Activated CD4-positive, CD25-positive, alpha-beta regulatory T cell treated with anti-CD3 and anti-CD28 coated beads, Interleukin-2, amount 50 U/mL, for 24 hours (primary cell): ENCODE data around the gene CALR3.
"Not testable (repeated sequence)": the region's sequence is repeated elsewhere in the genome, so short reads cannot be mapped to it uniquely, and the experiment has no call there.

Experiments
- ATAC-seq, 2 donors: fragments of 150-1000 bp; cut with Tn5 transposase; one replicate each; pipeline ENCODE4 v1.10.0; 2021; ENCODE audit warnings: mild to moderate bottlenecking in 1 of 2, moderate library complexity in 1 of 2

Gene CALR3

DNA sequence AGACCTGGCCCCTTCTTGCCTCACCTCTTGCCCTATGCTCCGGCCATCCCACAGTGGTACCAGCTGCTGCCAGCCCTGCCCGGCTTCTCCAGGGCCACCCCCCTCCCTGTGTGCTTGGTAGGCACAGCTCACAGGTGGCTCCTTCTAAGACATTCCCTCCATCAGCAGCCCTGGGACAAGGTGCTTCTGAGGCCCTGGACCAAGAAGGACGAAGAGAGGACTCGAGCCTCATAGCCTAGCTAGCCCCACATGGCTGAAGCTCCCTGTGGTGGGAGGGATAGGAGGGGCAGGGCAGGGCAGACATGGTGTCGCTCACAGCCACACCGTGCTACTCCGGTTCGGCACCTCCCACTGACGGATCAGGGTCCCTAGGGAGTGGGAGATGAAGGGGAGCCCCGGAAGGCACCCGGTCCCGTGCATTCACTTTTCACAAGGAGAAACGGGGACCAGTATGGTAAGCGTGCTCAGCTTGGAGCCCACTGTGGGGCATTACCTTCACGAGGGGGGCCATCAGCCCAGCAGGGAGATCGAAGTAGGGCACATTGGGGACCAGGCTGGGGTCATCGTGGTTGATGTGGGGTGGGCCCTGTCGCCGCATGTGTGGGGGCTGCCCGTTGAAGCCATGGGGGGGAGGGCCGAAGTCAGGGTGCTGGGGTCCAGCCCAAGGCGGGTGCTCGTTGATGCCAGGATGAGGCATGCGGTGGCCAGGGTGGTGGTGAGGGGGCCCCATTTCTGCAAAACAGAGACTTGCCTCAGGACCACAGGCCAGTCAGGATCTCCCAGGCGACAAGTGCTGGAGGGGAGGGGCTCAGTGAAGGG lies 26.8 kb upstream of the CALR3 start:
- ATAC-seq = no peak

GRCh38 chr19:16521715-16522289 lies 25.8 kb upstream of the CALR3 start:
- ATAC-seq = no peak

DNA sequence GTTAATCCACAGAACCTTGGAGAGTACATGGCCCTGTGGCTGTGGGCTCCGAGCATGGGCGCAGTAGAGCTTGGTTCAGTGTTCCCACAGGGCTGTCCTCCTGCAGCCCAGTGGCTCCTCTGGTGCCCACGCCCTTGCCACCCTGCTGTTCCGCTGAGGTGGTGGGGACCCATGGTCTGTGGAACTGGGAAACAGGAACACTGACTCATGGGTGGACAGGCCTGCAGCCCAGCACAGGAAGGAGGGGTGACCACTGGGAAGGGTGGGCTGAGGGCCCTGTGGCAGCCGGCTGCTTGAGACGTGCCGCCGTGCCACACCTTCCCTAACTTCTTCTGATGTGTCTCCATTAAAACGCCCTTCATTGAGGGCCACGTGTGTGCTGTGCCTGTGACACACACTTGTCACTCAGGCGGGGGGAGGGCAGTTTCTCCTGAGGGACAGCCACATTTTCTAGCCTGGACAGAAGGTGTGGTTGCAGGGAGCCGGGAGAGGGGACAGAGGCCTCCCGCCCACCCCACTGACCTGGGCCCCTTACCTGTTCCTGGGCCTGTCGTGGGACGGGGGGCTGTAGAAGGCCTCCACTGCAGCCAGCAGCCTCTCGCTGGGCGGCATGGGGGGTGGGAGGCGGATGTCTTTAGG lies 25.1 kb upstream of the CALR3 start:
- no peak for ATAC-seq

DNA sequence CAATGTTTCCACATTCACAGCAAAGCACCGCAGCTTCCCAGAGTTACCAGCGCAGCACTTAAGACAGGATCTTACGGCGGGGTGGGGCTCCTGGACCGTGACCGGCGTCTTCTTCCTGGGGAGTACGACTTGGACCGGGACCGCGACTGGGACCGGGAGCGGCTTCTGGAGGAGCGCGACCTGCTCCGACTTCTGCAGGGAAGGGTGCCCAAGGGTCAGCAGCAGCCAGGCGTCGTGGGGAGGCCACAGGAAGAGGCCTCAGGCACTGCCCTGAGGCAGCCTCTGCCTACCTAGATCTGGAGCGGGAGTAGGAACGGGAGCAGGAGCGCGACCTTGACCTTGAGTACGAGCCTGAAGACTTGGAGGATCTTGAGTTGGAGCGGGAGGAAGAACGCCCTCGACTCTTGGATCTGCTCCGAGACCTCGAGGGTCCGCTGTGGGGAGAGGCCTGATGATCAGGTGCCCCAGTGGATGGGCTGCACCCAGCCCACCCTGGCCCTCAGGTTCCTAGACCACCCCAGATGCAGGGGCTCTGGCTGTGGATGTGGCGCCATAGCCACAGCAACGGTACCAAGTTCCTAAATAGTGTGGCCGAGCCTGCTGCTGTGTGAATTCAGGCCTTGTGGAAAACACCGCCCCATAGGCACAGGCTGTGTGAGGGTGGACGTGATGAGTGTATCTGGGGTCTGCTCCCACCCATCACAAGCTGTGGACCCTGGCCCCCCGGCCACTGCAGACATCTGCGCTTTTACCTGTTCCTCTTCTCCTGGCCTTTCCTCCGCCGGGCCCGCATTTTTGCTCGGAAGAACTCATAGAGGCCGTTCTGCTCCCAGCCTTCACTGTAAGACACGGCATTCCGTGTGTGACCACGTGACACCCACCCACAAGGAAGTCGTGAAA lies 24.4 kb upstream of the CALR3 start:
- no peak for ATAC-seq

- no peak for ATAC-seq
Observed at GRCh38 chr19:16519230-16519687, 23.3 kb upstream of the CALR3 start.

GRCh38 chr19:16518483-16519229 lies 22.7 kb upstream of the CALR3 start:
- ATAC-seq = no peak

DNA sequence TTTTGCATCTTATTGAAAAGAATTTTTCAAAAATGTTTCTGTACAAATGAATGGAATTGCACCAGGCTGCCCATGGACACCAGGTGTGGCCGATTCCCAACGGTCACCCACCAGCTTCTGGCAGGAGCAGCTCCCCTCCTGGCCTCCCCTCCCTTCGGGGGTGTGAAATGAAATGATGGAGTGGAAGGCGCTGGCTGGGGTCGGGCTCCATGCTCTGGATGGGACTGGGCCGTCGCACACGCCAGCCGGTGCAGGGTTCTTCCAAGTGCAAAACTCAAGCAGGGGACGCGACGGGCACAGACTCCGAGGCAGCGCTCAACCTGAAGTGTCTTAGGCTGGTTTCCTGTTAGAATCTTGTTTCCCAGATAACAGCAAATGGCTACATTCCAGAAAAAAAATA lies 22.1 kb upstream of the CALR3 start:
- ATAC-seq = no peak

- ATAC-seq = no peak
Observed at GRCh38 chr19:16516923-16517610, 21.1 kb upstream of the CALR3 start.

DNA sequence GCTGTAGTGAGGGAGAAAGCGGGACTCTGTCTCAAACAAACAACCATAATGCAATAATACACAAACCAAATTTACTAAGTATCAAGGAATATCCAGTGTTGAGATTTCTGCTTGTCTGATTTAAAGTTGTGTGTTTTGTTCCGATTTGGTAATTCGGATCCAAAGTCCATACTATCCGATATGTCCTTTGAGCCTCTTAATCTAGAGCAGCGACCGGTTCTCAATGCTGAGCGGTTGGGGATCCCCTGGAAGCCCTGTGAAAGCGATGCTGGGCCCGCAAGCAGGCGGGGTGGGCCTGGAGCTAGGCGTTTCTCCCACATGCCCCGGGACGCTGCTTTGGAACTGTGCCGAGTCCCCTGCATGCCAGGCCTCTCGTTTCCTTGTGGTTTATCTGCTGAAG lies 20.4 kb upstream of the CALR3 start:
- ATAC-seq = no peak

DNA sequence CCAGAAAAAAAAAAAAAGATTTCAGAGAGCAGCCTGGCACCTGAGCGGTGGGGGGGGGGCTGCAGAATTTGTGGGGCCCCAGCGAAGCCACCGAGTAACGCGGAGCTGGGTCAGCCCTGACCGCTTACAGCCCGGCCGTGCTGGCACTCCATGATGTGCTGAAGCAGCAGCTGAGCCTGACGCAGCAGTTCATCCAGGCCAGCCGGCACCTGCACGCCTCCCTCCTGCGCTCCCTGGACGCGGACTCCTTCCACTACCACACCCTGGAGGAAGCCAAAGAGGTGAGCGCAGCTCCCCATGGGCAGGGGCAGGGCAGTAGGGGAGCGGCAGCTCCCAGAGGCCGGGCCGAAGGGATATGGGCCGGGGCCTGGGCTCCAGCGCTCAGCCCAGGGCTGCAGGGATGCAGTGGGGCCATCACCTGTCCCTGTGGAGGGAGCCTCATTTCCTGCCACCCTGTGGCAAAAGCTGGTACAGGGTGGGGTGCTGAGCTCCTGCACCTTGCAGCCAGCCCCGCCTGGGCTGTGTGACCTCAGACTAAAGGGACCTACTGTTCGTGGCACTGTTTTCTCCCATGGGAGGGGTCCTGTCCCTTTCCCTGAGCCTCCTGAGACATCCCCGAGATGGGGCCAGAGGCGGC lies 18.5 kb upstream of the CALR3 start:
- no peak for ATAC-seq

DNA sequence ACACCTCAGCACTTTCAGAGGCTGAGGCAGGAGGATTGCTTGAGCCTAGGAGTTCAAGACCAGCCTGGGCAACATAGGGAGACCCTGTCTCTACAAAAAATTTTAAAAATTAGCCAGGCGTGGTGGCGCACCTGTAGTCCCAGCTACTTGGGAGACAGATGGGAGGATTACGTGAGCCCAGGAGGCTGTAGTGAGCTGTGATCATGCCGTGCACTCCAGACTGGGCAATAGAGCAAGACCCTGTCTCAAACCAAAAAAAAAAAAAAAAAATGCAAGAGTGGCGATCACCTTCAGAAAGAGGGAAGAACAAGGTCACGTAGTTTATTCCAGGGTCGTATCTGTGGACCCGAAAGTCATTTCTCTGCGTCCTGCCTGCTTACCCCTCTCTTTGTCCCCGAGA lies 16.6 kb upstream of the CALR3 start:
- ATAC-seq = not testable (repeated sequence)

DNA sequence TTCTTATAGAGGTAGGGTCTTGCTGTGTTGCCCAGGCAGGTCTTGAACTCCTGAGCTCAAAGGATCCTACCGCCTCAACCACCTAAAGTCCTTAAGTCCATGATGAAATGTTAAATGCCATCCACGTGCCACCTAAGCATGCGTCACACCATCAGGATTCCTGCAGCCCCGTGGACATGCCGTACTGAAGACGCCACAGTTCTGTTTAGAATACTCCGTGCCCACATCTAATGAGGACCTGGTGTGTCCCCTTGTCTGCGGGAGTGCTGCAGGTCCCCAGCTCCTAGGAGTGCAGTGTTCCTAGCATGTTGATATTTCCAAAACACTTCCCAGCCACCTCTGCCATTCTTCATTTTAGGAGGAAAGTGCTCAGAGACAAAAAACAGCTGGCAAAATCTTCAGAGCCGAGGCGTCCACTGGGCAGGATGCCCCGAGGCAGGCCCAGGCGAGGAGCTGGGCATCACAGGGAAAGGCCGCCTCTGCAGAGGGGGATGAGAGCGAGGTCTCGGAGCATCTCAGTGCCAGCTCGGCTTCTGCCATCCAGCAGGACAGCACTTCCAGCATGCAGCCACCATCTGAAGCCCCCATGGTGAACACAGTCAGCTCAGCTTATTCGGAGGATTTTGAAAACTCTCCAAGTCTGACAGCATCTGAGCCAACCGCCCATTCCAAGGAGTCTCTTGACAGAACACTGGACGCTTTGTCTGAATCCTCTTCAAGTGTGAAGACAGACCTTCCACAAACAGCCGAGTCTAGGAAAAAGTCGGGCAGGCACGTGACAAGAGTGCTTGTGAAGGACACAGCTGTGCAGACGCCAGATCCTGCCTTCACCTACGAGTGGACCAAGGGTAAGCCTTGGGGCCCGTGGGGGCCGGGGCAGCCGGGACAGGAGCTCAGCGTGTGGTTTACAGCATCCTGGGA lies 13.4 kb upstream of the CALR3 start:
- no peak for ATAC-seq

DNA sequence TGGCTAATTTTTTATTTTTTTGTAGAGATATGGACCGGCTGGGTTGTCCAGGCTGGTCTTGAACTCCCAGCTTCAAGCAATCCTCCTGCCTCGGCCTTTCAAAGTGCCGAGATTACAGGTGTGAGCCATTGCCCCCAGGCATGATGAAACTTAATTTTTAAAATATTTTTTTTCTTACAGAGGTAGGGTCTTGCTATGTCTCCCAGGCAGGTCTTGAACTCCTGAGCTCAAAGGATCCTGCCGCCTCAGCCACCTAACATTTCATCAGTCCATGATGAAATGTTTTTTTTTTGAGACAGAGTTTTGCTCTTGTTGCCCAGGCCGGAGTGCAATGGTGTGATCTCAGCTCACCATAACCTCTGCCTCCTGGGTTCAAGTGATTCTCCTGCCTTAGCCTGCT lies 12.6 kb upstream of the CALR3 start:
- ATAC-seq = no peak

- no peak for ATAC-seq
Observed at GRCh38 chr19:16506961-16507360, 11.0 kb upstream of the CALR3 start.

DNA sequence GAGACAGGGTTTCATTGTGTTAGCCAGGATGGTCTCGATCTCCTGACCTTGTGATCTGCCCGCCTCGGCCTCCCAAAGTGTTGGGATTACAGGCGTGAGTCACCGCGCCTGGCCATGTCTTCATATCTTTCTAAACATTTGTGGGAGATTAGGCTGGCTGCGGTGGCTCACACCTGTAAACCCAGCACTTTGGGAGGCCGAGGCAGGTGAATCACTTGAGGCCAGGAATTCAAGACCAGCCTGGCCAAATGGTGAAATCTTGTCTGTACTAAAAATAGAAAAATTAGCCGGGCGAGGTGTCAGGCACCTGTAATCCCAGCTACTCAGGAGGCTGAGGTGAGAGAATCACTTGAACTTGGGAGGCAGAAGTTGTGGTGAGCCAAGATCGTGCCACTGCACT lies 10.2 kb upstream of the CALR3 start:
- not testable (repeated sequence) for ATAC-seq

DNA sequence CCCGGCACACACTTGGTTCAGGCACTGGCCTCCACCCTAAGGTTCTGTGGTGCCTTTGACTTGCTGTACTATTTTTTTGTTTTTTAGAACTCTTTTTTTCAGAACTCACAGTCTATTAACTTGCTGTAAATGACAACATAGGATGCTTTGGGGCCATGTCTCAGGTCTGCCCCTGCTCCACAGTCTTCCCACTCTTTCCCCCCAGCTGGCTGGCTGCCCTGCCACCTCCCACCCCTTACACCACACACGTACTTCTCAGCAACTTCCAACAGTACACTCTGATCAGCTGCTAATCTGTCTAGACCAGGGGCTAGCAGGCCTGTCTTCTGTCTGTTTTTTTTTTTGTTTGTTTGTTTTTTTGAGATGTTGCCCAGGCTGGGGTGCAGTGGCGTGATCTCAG lies 8.3 kb upstream of the CALR3 start:
- no peak for ATAC-seq

DNA sequence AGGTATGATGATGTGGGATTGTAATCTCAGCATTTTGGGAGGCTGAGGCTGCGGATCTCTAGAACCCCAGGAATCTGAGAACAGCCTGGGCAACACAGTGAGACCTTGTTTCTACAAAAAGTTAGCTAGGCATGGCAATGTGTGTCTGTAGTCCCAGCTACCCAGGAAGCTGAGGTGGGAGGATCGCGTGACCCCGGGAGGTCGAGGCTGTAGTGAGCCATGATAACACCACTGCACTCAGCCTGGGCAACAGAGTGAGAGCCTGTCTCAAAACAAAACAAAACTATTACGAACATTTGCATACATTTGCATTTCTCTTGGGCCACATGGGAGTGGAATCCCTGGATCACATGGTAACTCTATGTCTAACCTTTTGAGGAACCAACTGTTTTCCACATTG lies 1.9 kb upstream of the CALR3 start:
- no peak for ATAC-seq

- ATAC-seq = no peak
Observed at GRCh38 chr19:16497042-16497441, 1.1 kb upstream of the CALR3 start.

DNA sequence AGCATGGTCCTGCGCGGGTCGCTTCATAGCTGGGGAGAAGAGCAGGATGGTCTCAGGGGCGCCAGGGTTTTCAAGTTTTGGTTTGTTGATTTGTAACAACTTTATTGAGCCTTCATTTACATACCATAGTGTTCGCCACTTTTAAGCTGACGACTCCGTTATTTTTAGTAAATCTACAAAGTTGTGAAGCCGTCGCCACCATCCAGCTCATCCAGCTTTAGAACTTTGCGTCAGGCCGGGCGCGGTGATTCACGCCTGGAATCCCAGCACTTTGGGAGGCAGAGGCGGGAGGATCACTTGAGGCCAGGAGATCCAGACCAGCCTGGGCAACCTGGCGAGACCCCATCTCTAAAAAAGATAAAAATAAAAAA lies 631 bp upstream of the CALR3 start:
- ATAC-seq = no peak

- ATAC-seq = not testable (repeated sequence)
Observed at GRCh38 chr19:16486476-16486875, 9.5 kb downstream of the CALR3 start.
